B cell (primary cell): ENCODE results near the gene TMX4. TPM values are rescaled to one million over a fixed set of nuclear protein-coding genes. Genes with fewer than 3 reads are reported as not detected.

Experiments used
- ATAC-seq: fragments of 200-7000 bp; cut with Tn5 transposase; one replicate; pipeline ENCODE4 v1.10.0; 2021; ENCODE audit warnings: low read depth, mild to moderate bottlenecking, moderate number of reproducible peaks, moderate library complexity
- CTCF ChIA-PET: fragments of 350-600 bp; sonication (Branson Sonifier 250); formaldehyde crosslinking; loops from one replicate; lab custom pipeline; 2021; ENCODE audit warnings: antibody characterized with exemption, inconsistent platforms; lab: Charles Lee
- POLR2A ChIA-PET: fragments of 350-600 bp; sonication (Branson Sonifier 250); formaldehyde crosslinking; loops from one replicate; lab custom pipeline; 2021; ENCODE audit warnings: antibody characterized with exemption; lab: Charles Lee
- DNase-seq: peaks from one replicate; pipeline ENCODE4 v3.0.0; 2013
- H2AFZ ChIP-seq: 2 replicates; pipeline ENCODE4 v1.6.1; 2012; ENCODE audit warnings: mild to moderate bottlenecking, low read depth, low read length; ENCODE audit not compliant: insufficient read depth, poor library complexity, severe bottlenecking
- H3K27ac ChIP-seq, 2 donors: 1 replicate in 1 of 2; 2 replicates in 1 of 2; pipeline ENCODE4 v1.5.1; 2012 to 2013; ENCODE audit warnings: low read length in 2 of 2, mild to moderate bottlenecking in 2 of 2, moderate library complexity in 1 of 2
- H3K27me3 ChIP-seq, 4 experiments: fragments of 200-600 bp in 1 of 4; sonication (generic) in 1 of 4; replicated peaks in 1 of 4; 1 replicate in 2 of 4; 2 replicates in 2 of 4; pipeline versions ENCODE4 v1.6.1 to v1.7.0; 2013 to 2016; ENCODE audit warnings: low read length in 3 of 4, mild to moderate bottlenecking in 2 of 4, mixed read lengths in 1 of 4, moderate library complexity in 1 of 4; ENCODE audit not compliant: insufficient read depth in 4 of 4, control insufficient read depth in 3 of 4; ENCODE audit errors: control extremely low read depth in 1 of 4
- H3K36me3 ChIP-seq, 2 experiments: replicated peaks in 1 of 2; 1 replicate in 1 of 2; 2 replicates in 1 of 2; pipeline versions ENCODE4 v1.6.1 to v1.7.1; 2013; ENCODE audit warnings: low read length in 1 of 2; ENCODE audit not compliant: insufficient read depth in 2 of 2, control insufficient read depth in 1 of 2; ENCODE audit errors: control extremely low read depth in 1 of 2, extremely low read depth in 1 of 2
- H3K4me1 ChIP-seq, 2 donors: fragments of 200-600 bp in 1 of 2; sonication (generic) in 1 of 2; 1 replicate in 1 of 2; 2 replicates in 1 of 2; pipeline versions ENCODE4 v1.5.1 to v1.6.1; 2013 to 2017; ENCODE audit warnings: low read length in 2 of 2; ENCODE audit not compliant: control insufficient read depth in 2 of 2, insufficient read depth in 2 of 2
- H3K4me2 ChIP-seq: replicated peaks from 2 replicates; pipeline ENCODE3; 2012; ENCODE audit warnings: mild to moderate bottlenecking, low read depth, low read length; ENCODE audit not compliant: poor library complexity, severe bottlenecking
- H3K4me3 ChIP-seq, 5 experiments: fragments of 200-600 bp in 1 of 5; sonication (generic) in 1 of 5; 1 replicate in 3 of 5; 2 replicates in 2 of 5; pipeline versions ENCODE4 v1.5.1 to v1.7.0; 2011 to 2016; ENCODE audit warnings: low read length in 4 of 5, mild to moderate bottlenecking in 4 of 5, low read depth in 2 of 5, control low read depth in 1 of 5, moderate library complexity in 1 of 5; ENCODE audit not compliant: insufficient read depth in 1 of 5; ENCODE audit errors: control extremely low read depth in 1 of 5, extremely low read depth in 1 of 5
- H3K79me2 ChIP-seq: fragments of 200-600 bp; sonication (generic); one replicate; pipeline ENCODE4 v1.6.0; 2016; ENCODE audit warnings: low read length; ENCODE audit not compliant: control insufficient read depth, insufficient read depth
- H3K9ac ChIP-seq: fragments of 200-600 bp; sonication (generic); 2 replicates; pipeline ENCODE4 v1.6.1; 2017; ENCODE audit warnings: mild to moderate bottlenecking, low read length, moderate library complexity
- H3K9me3 ChIP-seq, 3 donors: one replicate each; pipeline versions ENCODE4 v1.6.1 to v1.7.1; 2013; ENCODE audit warnings: low read length in 2 of 3; ENCODE audit not compliant: control insufficient read depth in 2 of 3, insufficient read depth in 1 of 3; ENCODE audit errors: control extremely low read depth in 1 of 3
- H4K20me1 ChIP-seq: 2 replicates; pipeline ENCODE4 v1.6.0; 2012; ENCODE audit warnings: mild to moderate bottlenecking, low read length; ENCODE audit not compliant: insufficient read depth, control insufficient read depth, poor library complexity, severe bottlenecking
- H3K27ac Mint-ChIP-seq: one replicate; pipeline ENCODE4 v1.8.0; 2021; ENCODE audit warnings: mixed read lengths
- H3K27me3 Mint-ChIP-seq: one replicate; pipeline ENCODE4 v1.8.0; 2021; ENCODE audit warnings: mixed read lengths
- H3K4me1 Mint-ChIP-seq: one replicate; pipeline ENCODE4 v1.8.0; 2021; ENCODE audit warnings: mixed read lengths
- H3K4me3 Mint-ChIP-seq: one replicate; pipeline ENCODE4 v1.8.0; 2021; ENCODE audit warnings: mixed read lengths
- H3K9me3 Mint-ChIP-seq: one replicate; pipeline ENCODE4 v1.8.0; 2022; ENCODE audit warnings: mixed read lengths; ENCODE audit not compliant: insufficient read depth
- EZH2 ChIP-seq: IDR thresholded peaks from 2 replicates; pipeline ENCODE4 v1.6.1; 2012; ENCODE audit warnings: borderline replicate concordance, low read depth, mild to moderate bottlenecking, moderate library complexity, low read length; ENCODE audit not compliant: insufficient read depth, poor library complexity, severe bottlenecking
- intact Hi-C: fragments of 100-400 bp; cut with micrococcal nuclease; formaldehyde crosslinking; loops from one replicate; pipeline ENCODE4 v1.10.0; 2022
- polyA plus RNA-seq: library from polyadenylated mRNA; depleted of rRNA; stranded (reverse); fragments of >200 nt; gene quantifications from 2 replicates; pipeline ENCODE4 v1.2.3, GENCODE V29; 2012
- total RNA-seq, 2 donors: library from RNA; stranded (reverse); fragments of 120-200 nt in 1 of 2; gene quantifications; 1 replicate in 1 of 2; 2 replicates in 1 of 2; pipeline versions ENCODE4 v1.2.3 to v1.2.4, GENCODE V29; 2013 to 2022
- TF ChIP-seq, protein P1 (sequence below): fragments of 200-600 bp; IDR thresholded peaks from one replicate; pipeline ENCODE4 v1.8.0; 2022; ENCODE audit warnings: antibody characterized with exemption, mild to moderate bottlenecking

The TMX4 gene
- total and polyA plus RNA-seq, 2 donors (not counting 1 experiment from before 2014, with no cell fraction given): 5.8 to 62.9 TPM

DNA sequence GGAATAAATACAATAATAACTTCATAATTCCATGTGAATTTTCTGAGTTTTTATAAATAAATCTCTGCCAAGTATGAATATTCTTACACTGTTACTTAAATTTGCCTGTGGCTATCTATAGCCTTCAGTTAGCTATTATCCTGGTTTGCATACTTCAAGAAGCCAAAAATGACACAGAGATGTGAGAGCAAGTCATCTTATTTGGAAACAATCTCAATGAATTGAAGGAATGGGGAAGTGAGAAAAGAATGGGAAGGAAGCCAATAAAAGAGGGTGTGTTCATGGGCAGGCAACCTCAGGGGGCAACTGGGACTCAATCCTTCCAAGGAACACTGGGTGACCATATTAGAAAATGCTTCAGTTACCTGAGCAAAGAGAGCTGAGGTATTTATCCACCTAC is 89.2 kb downstream of the TMX4 start:
- no peak overlapping the region for H3K4me2 ChIP-seq
- no peaks in the 10 kb centered on the region for H3K36me3 ChIP-seq
- no peak for ATAC-seq
- no peaks in the 10 kb centered on the region for H4K20me1 ChIP-seq
- TF ChIP-seq, protein P1, sequence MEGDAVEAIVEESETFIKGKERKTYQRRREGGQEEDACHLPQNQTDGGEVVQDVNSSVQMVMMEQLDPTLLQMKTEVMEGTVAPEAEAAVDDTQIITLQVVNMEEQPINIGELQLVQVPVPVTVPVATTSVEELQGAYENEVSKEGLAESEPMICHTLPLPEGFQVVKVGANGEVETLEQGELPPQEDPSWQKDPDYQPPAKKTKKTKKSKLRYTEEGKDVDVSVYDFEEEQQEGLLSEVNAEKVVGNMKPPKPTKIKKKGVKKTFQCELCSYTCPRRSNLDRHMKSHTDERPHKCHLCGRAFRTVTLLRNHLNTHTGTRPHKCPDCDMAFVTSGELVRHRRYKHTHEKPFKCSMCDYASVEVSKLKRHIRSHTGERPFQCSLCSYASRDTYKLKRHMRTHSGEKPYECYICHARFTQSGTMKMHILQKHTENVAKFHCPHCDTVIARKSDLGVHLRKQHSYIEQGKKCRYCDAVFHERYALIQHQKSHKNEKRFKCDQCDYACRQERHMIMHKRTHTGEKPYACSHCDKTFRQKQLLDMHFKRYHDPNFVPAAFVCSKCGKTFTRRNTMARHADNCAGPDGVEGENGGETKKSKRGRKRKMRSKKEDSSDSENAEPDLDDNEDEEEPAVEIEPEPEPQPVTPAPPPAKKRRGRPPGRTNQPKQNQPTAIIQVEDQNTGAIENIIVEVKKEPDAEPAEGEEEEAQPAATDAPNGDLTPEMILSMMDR: no peak
- no peak for TF ChIP-seq EZH2
- intact Hi-C loops: no loop called here
- Mint-ChIP-seq H3K9me3 (no peaks in the 10 kb centered on the region), H3K4me3 (no peak overlapping the region), H3K27ac (no peak overlapping the region), H3K4me1 (peaks cover 6% of the 10 kb centered on the region), H3K27me3 (peaks cover 3% of the 10 kb centered on the region)
- DNase-seq: no peak
- no peak overlapping the region for H3K27ac ChIP-seq
- H3K4me3 ChIP-seq: no peak overlapping the region
- H3K79me2 ChIP-seq: no peaks in the 10 kb centered on the region
- H2AFZ ChIP-seq: no peak overlapping the region
- no peaks in the 10 kb centered on the region for H3K9me3 ChIP-seq
- no peaks in the 10 kb centered on the region for H3K27me3 ChIP-seq
- H3K4me1 ChIP-seq: peaks cover 0 to 4% of the 10 kb centered on the region in 2 donors
- ChIA-PET CTCF (no interaction called here), POLR2A (no interaction called here)
- no peak overlapping the region for H3K9ac ChIP-seq

Other genes starting within 250 kb of the TMX4 start
- not detected in 2 replicates for gene HAO1, start 79.3 kb downstream of the TMX4 start, total RNA-seq
- not detected in 2 replicates for gene HAO1, start 79.3 kb downstream of the TMX4 start, polyA plus RNA-seq
- gene PLCB1, start 112.5 kb upstream of the TMX4 start, total RNA-seq: 0.34 and 0.47 TPM in 2 replicates
- 0.07 and 0.18 TPM in 2 replicates for gene PLCB1, start 112.5 kb upstream of the TMX4 start, polyA plus RNA-seq